C4-2B (cell line): ENCODE results near the gene CDC73.
"Not testable (repeated sequence)": the region's sequence is repeated elsewhere in the genome, so short reads cannot be mapped to it uniquely, and the experiment has no call there.

Experiments
- H3K27ac ChIP-seq: fragments of 450-650 bp; 2 replicates; pipeline ENCODE4 v1.5.1; 2017
- CTCF ChIP-seq: fragments of 450-650 bp; conservative IDR thresholded peaks from 2 replicates; pipeline ENCODE4 v1.5.1; 2017; ENCODE audit warnings: mild to moderate bottlenecking
- ZFX ChIP-seq: fragments of 450-650 bp; IDR thresholded peaks from 2 replicates; pipeline ENCODE4 v1.6.1; 2017

CDC73 gene

GRCh38 chr1:193183019-193183627 lies 61.3 kb downstream of the CDC73 start:
- no peak overlapping the region for H3K27ac ChIP-seq
- TF ChIP-seq CTCF, result peak; percentile 93
- TF ChIP-seq ZFX, result no peak

GRCh38 chr1:193184776-193185175 lies 62.9 kb downstream of the CDC73 start:
- TF ChIP-seq ZFX (no peak), CTCF (no peak)
- no peak overlapping the region for H3K27ac ChIP-seq

- no peak for TF ChIP-seq ZFX
- no peak for TF ChIP-seq CTCF
- H3K27ac ChIP-seq, result no peak overlapping the region
These were observed 63.4 kb downstream of the CDC73 start for GRCh38 chr1:193185211-193185610.

GRCh38 chr1:193185901-193186731 lies 64.3 kb downstream of the CDC73 start, which contains the start of gene B3GALT2:
TSS of gene B3GALT2 (minus strand) at chr1:193186613. CDS start at chr1:193181562, 5,051 bp downstream.
- H3K27ac ChIP-seq, result no peak within 1 kb of the TSS
- no peak for TF ChIP-seq ZFX
- no peak for TF ChIP-seq CTCF

GRCh38 chr1:193187114-193187513 lies 65.3 kb downstream of the CDC73 start:
- TF ChIP-seq ZFX (no peak), CTCF (no peak)
- no peak overlapping the region for H3K27ac ChIP-seq

- not testable (repeated sequence) for H3K27ac ChIP-seq
These were observed 67.1 kb downstream of the CDC73 start for GRCh38 chr1:193188915-193189314.

- H3K27ac ChIP-seq, result no peak overlapping the region
- TF ChIP-seq ZFX (no peak), CTCF (no peak)
These were observed 67.7 kb downstream of the CDC73 start for GRCh38 chr1:193189442-193190095.
